ENCODE results near the gene BCL2A1. TPM values are rescaled to one million over a fixed set of nuclear protein-coding genes. Genes with fewer than 3 reads are reported as not detected.

Gene BCL2A1
- total RNA-seq, 1 experiment from 2014 or later, result 4.7 TPM

- no TSS peak for BruUV-seq (replicated peaks)
- POLR2A ChIA-PET, result no interaction called here
- CTCF ChIA-PET, result interaction anchor here (0.8 kb wide), 1 partner anchor 81 kb away, joined by 5 read pairs; no protein-coding TSS in a partner anchor
- ATAC-seq (no peak), DNase-seq (ENCODE audit: low read depth, low spot score) (no peak)
- no peak overlapping the region for H3K4me3 ChIP-seq (ENCODE audit: low read depth in 2 of 2, low read length in 2 of 2)
- H3K27ac ChIP-seq (ENCODE audit: low read length), result no peak overlapping the region
- TF ChIP-seq POLR2AphosphoS5 (IDR thresholded peaks at IDR 0.05; ENCODE audit: low read depth, low read length) (no peak), SIN3A (IDR thresholded peaks at IDR 0.05; ENCODE audit: borderline replicate concordance, insufficient read depth, low read depth, low read length) (no peak), CTCF (IDR thresholded peaks at IDR 0.05) (no peak), REST (IDR thresholded peaks at IDR 0.05; ENCODE audit: insufficient read depth in 1 of 2, low read depth in 2 of 2, low read length in 1 of 2) (no peak)
- H3K27me3 ChIP-seq (ENCODE audit: control insufficient read depth, insufficient read depth, low read length), result no peaks in the 10 kb centered on the region
- no peaks in the 10 kb centered on the region for H3K36me3 ChIP-seq (ENCODE audit: control insufficient read depth, insufficient read depth, low read length)
- intact Hi-C loops (cut with micrococcal nuclease; ENCODE audit: unreplicated experiment), result no loop called here
- in situ Hi-C loops (cut with HindIII; ENCODE audit: low pct_unique_long_range_greater_than_20kb, low sequenced_read_pairs), result no loop called here
- no peaks in the 10 kb centered on the region for H3K4me1 ChIP-seq (ENCODE audit: control insufficient read depth, insufficient read depth, low read length)
- no peaks in the 10 kb centered on the region for H3K9me3 ChIP-seq (ENCODE audit: control insufficient read depth, insufficient read depth, low read depth, low read length)
Measured at GRCh38 chr15:79950247-79950646, 20.7 kb downstream of the BCL2A1 start.

- H3K27me3 ChIP-seq (ENCODE audit: control insufficient read depth, insufficient read depth, low read length), result no peaks in the 10 kb centered on the region
- in situ Hi-C loops (cut with HindIII; ENCODE audit: low pct_unique_long_range_greater_than_20kb, low sequenced_read_pairs), result no loop called here
- no peaks in the 10 kb centered on the region for H3K36me3 ChIP-seq (ENCODE audit: control insufficient read depth, insufficient read depth, low read length)
- BruUV-seq (replicated peaks), result no TSS peak
- intact Hi-C loops (cut with micrococcal nuclease; ENCODE audit: unreplicated experiment), result no loop called here
- no peak overlapping the region for H3K4me3 ChIP-seq (ENCODE audit: low read depth in 2 of 2, low read length in 2 of 2)
- TF ChIP-seq SIN3A (IDR thresholded peaks at IDR 0.05; ENCODE audit: borderline replicate concordance, insufficient read depth, low read depth, low read length), result no peak
- no peak for TF ChIP-seq CTCF (IDR thresholded peaks at IDR 0.05)
- TF ChIP-seq TCF7L2 (IDR thresholded peaks at IDR 0.05; ENCODE audit: low read depth, low read length), result no peak
- no peak for TF ChIP-seq POLR2AphosphoS5 (IDR thresholded peaks at IDR 0.05; ENCODE audit: low read depth, low read length)
- H3K9me3 ChIP-seq (ENCODE audit: control insufficient read depth, insufficient read depth, low read depth, low read length), result no peaks in the 10 kb centered on the region
- ChIA-PET CTCF (no interaction called here), POLR2A (interaction anchor here (0.6 kb wide), 1 partner anchor 308 kb away, joined by 3 read pairs; no protein-coding TSS in a partner anchor)
- no peak overlapping the region for H3K27ac ChIP-seq (ENCODE audit: low read length)
- DNase-seq (ENCODE audit: low read depth, low spot score), result no peak
- ATAC-seq, result no peak
- no peaks in the 10 kb centered on the region for H3K4me1 ChIP-seq (ENCODE audit: control insufficient read depth, insufficient read depth, low read length)
Measured at GRCh38 chr15:79948761-79949160, 22.2 kb downstream of the BCL2A1 start.
